A673 (cell line): ENCODE data around the gene PTRH2. TPM values are rescaled to one million over a fixed set of nuclear protein-coding genes. Genes with fewer than 3 reads are reported as not detected.

Experiments
- BruUV-seq: library from RNA; stranded (reverse); fragments of 400-500 nt; replicated peaks from 2 replicates; lab custom pipeline; 2021; lab: Mats Ljungman, UMichigan
- CTCF ChIA-PET: fragments of 300-600 bp; sonication (Branson Sonifier 250); formaldehyde crosslinking; loops from one replicate; lab custom pipeline; 2022; ENCODE audit warnings: antibody characterized with exemption; lab: Charles Lee
- POLR2A ChIA-PET: fragments of 300-600 bp; sonication (Branson Sonifier 250); formaldehyde crosslinking; loops from one replicate; lab custom pipeline; 2022; ENCODE audit warnings: antibody characterized with exemption; ENCODE audit not compliant: low non-redundant PET; lab: Charles Lee
- DNase-seq: peaks from one replicate; pipeline ENCODE4 v3.0.0-alpha.2; 2015; ENCODE audit warnings: low spot score
- H3K27ac ChIP-seq: fragments of 200-600 bp; sonication (generic); 2 replicates; pipeline ENCODE4 v1.5.1; 2016; ENCODE audit warnings: mixed run types, low read depth, mild to moderate bottlenecking, mixed read lengths, antibody characterized with exemption, low read length; ENCODE audit not compliant: poor library complexity, severe bottlenecking
- H3K27me3 ChIP-seq: fragments of 200-600 bp; sonication (generic); replicated peaks from 2 replicates; pipeline ENCODE4 v1.6.1; 2017; ENCODE audit warnings: mixed run types, low read depth, mild to moderate bottlenecking, mixed read lengths, antibody characterized with exemption, low read length; ENCODE audit not compliant: insufficient read depth, poor library complexity
- H3K36me3 ChIP-seq: fragments of 200-600 bp; sonication (generic); 2 replicates; pipeline ENCODE4 v1.6.1; 2016; ENCODE audit warnings: mixed run types, mild to moderate bottlenecking, mixed read lengths, antibody characterized with exemption, low read length; ENCODE audit not compliant: insufficient read depth, poor library complexity, severe bottlenecking
- H3K4me1 ChIP-seq: fragments of 200-600 bp; sonication (generic); 2 replicates; pipeline ENCODE4 v1.6.1; 2017; ENCODE audit warnings: mixed run types, mild to moderate bottlenecking, mixed read lengths, antibody characterized with exemption, low read length; ENCODE audit not compliant: insufficient read depth, poor library complexity, severe bottlenecking
- H3K4me3 ChIP-seq: fragments of 200-600 bp; sonication (generic); 2 replicates; pipeline ENCODE4 v1.5.1; 2016; ENCODE audit warnings: low read depth, mixed run types, mild to moderate bottlenecking, mixed read lengths, low read length; ENCODE audit not compliant: poor library complexity, severe bottlenecking
- H3K9me3 ChIP-seq: fragments of 200-600 bp; sonication (generic); 2 replicates; pipeline ENCODE4 v1.6.1; 2016; ENCODE audit warnings: mixed run types, low read depth, mild to moderate bottlenecking, mixed read lengths, antibody characterized with exemption, low read length; ENCODE audit not compliant: poor library complexity, severe bottlenecking
- CTCF ChIP-seq: fragments of 300-800, 200-600 bp; sonication (generic); conservative IDR thresholded peaks from 2 replicates; pipeline ENCODE4 v1.5.1; 2017; ENCODE audit warnings: low read depth, mild to moderate bottlenecking, antibody characterized with exemption, low read length, moderate library complexity, mixed read lengths
- EZH2 ChIP-seq: fragments of 200-600 bp; sonication (generic); IDR thresholded peaks from 2 replicates; pipeline ENCODE4 v1.6.1; 2017; ENCODE audit warnings: borderline replicate concordance, low read depth, mild to moderate bottlenecking, mixed read lengths, antibody characterized with exemption, low read length; ENCODE audit not compliant: poor library complexity, severe bottlenecking
- intact Hi-C: fragments of 100-400 bp; cut with micrococcal nuclease; formaldehyde crosslinking; loops from one replicate; pipeline ENCODE4 v1.10.0; 2022; ENCODE audit not compliant: unreplicated experiment
- total RNA-seq: library from RNA; stranded (reverse); gene quantifications from 2 replicates; pipeline ENCODE4 v1.2.3, GENCODE V29; 2021

Gene PTRH2
- total RNA-seq, 1 experiment from 2014 or later: 50.3 TPM

GRCh38 chr17:59649886-59650285 is 57.3 kb downstream of the PTRH2 start:
- Histone ChIP-seq H3K27me3 (no peaks in the 10 kb centered on the region), H3K4me1 (no peaks in the 10 kb centered on the region), H3K36me3 (peaks cover 83% of the 10 kb centered on the region), H3K27ac (no peak overlapping the region), H3K9me3 (peaks cover 12% of the 10 kb centered on the region), H3K4me3 (no peak overlapping the region)
- intact Hi-C loops: no loop called here
- BruUV-seq: no TSS peak
- TF ChIP-seq EZH2 (no peak), CTCF (no peak)
- no peak for DNase-seq
- ChIA-PET POLR2A (no interaction called here), CTCF (no interaction called here)

Other genes with a start within 250 kb of the PTRH2 start
- 22.9 and 32.1 TPM in 2 replicates for gene DHX40, start 141.8 kb downstream of the PTRH2 start, total RNA-seq
- gene CLTC, start 87.5 kb downstream of the PTRH2 start, total RNA-seq: 313 and 321 TPM in 2 replicates
- gene VMP1, start 224 bp upstream of the PTRH2 start, total RNA-seq: 107 and 110 TPM in 2 replicates
- gene TUBD1, start 185.5 kb upstream of the PTRH2 start, total RNA-seq: 16.1 and 23.3 TPM in 2 replicates
- gene RPS6KB1, start 185.7 kb upstream of the PTRH2 start, total RNA-seq: 56.4 and 56.5 TPM in 2 replicates